ENCODE results near the gene DLGAP3. TPM values are rescaled to one million over a fixed set of nuclear protein-coding genes. Genes with fewer than 3 reads are reported as not detected.

The DLGAP3 gene
- total and polyA plus RNA-seq, 2 of the 13 experiments (the other 11 are each of a cell fraction or from before 2014, with no cell fraction given), result 0.03 to 0.04 TPM

DNA sequence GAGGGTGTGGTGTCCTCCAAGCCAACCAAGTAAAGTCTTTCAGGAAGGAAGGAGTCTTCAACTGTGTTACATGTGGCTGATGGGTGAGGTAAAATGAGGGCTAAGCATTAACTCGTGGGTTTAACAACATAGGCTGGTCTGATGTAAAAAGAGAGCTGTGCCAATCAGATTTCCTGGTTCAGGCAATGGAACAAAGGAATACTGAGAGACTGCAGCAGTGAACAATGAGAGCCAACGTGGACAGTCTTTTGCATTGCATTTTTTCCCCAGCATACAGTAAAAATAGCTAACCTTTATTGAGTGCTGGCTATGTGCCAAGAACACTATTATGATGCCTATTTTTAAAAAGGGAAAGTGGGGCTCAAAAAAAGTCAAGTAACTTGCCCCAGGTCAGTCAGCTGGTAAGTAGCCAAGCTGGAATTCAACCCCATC is 31.1 kb downstream of the DLGAP3 start:
- H3K4me1 ChIP-seq (ENCODE audit: insufficient read depth, low read length), result no peaks in the 10 kb centered on the region
- H2AFZ ChIP-seq (ENCODE audit: low read length), result no peak overlapping the region
- ATAC-seq (no peak), DNase-seq (ENCODE audit: low spot score) (no peak), FAIRE-seq (no peak)
- in situ Hi-C loops (cut with HindIII; ENCODE audit: extremely low pct_ligation_motif_present, low pct_unique_long_range_greater_than_20kb), result no loop called here
- ChIA-PET CTCF (ENCODE audit: low intra/inter-chr PET ratio, low total read pairs) (no interaction called here), POLR2A (no interaction called here)
- H3K27me3 ChIP-seq (ENCODE audit: control insufficient read depth in 1 of 2, insufficient read depth in 2 of 2, low read length in 2 of 2), result peaks cover 4 to 42% of the 10 kb centered on the region in 2 experiments; a peak in 4 of 5 replicates
- H3K36me3 ChIP-seq (replicated peaks in 1 of 2; ENCODE audit: control insufficient read depth in 1 of 2, insufficient read depth in 2 of 2, low read length in 2 of 2), result no peaks in the 10 kb centered on the region
- peaks cover 1% of the 10 kb centered on the region; the same call in 1 of the 2 replicates for H3K9me3 ChIP-seq (ENCODE audit: low read length)
- no peak overlapping the region for H3K4me3 ChIP-seq (replicated peaks in 1 of 3; ENCODE audit: insufficient read depth in 1 of 3, low read depth in 2 of 3, low read length in 3 of 3)
- no peak overlapping the region for H3K27ac ChIP-seq (ENCODE audit: extremely low read length, insufficient read depth, low read length)
- no TSS peak for BruUV-seq (replicated peaks)
- no peak for TF ChIP-seq SRF (IDR thresholded peaks at IDR 0.05; ENCODE audit: low read depth, low read length)
- no peak for TF ChIP-seq ZNF780A (CRISPR knock-in tag; IDR thresholded peaks at IDR 0.05)
- no peak for TF ChIP-seq RBAK (CRISPR knock-in tag; IDR thresholded peaks at IDR 0.05)
- no peaks in the 10 kb centered on the region for H4K20me1 ChIP-seq (ENCODE audit: insufficient read depth, low read length)
- no peaks in the 10 kb centered on the region for H3K79me2 ChIP-seq (ENCODE audit: insufficient read depth, low read length)
- 3% methylated on average over 2 of the region's 2 CpGs for WGBS (ENCODE audit: low lambda C conversion rate)
- intact Hi-C loops (cut with micrococcal nuclease; ENCODE audit: unreplicated experiment), result no loop called here
- no peak overlapping the region for H3K4me2 ChIP-seq (ENCODE audit: low read depth, low read length)
- H3K9ac ChIP-seq (ENCODE audit: insufficient read depth, low read depth, low read length), result no peak overlapping the region

DNA sequence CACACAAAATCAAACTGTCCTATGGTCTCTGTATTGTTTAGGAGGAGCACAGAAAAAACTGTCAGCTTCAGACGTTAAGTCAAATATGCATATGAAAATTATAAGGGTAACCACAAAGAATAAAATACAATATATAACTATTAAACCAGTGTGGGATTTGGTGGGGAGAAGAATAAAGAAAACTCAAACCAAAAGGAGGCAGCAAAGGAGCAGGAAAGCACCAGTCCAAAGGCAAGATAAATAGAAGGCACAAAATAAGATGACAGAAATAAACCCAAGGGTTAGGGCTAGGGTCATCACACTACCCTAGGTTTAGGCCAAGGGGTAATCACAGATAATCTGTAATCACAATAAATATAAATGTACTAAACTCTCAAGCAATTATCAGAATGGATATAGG is 32.8 kb downstream of the DLGAP3 start:
- POLR2A ChIA-PET, result interaction anchor here (0.6 kb wide), 1 partner anchor 83 kb away, joined by 3 read pairs; no protein-coding TSS in a partner anchor
- Histone ChIP-seq H3K4me3 (replicated peaks in 1 of 3; ENCODE audit: insufficient read depth in 1 of 3, low read depth in 2 of 3, low read length in 3 of 3) (no peak overlapping the region), H3K27me3 (ENCODE audit: control insufficient read depth in 1 of 2, insufficient read depth in 2 of 2, low read length in 2 of 2) (peaks cover 2 to 24% of the 10 kb centered on the region in 2 experiments; a peak in 4 of 5 replicates), H3K9ac (ENCODE audit: insufficient read depth, low read depth, low read length) (no peak overlapping the region), H3K27ac (ENCODE audit: extremely low read length, insufficient read depth, low read length) (no peak overlapping the region), H3K4me1 (ENCODE audit: insufficient read depth, low read length) (peaks cover under 1% of the 10 kb centered on the region; the same call in 1 of the 2 replicates), H3K4me2 (ENCODE audit: low read depth, low read length) (no peak overlapping the region), H3K36me3 (replicated peaks in 1 of 2; ENCODE audit: control insufficient read depth in 1 of 2, insufficient read depth in 2 of 2, low read length in 2 of 2) (no peaks in the 10 kb centered on the region), H3K79me2 (ENCODE audit: insufficient read depth, low read length) (no peaks in the 10 kb centered on the region), H4K20me1 (ENCODE audit: insufficient read depth, low read length) (no peaks in the 10 kb centered on the region), H3K9me3 (ENCODE audit: low read length) (peaks cover 15% of the 10 kb centered on the region), H2AFZ (ENCODE audit: low read length) (no peak overlapping the region)
- ATAC-seq, result no peak
- no peak for DNase-seq (ENCODE audit: low spot score)
- FAIRE-seq, result no peak
- TF ChIP-seq TRIM24 (CRISPR knock-in tag; IDR thresholded peaks at IDR 0.05), result no peak
- TF ChIP-seq NFE2L2 (IDR thresholded peaks at IDR 0.05; ENCODE audit: low read length), result no peak
- peak; percentile 31; the same call in 1 of the 2 replicates for TF ChIP-seq STAG1 (CRISPR knock-in tag; IDR thresholded peaks at IDR 0.05)
- TF ChIP-seq, protein P1, sequence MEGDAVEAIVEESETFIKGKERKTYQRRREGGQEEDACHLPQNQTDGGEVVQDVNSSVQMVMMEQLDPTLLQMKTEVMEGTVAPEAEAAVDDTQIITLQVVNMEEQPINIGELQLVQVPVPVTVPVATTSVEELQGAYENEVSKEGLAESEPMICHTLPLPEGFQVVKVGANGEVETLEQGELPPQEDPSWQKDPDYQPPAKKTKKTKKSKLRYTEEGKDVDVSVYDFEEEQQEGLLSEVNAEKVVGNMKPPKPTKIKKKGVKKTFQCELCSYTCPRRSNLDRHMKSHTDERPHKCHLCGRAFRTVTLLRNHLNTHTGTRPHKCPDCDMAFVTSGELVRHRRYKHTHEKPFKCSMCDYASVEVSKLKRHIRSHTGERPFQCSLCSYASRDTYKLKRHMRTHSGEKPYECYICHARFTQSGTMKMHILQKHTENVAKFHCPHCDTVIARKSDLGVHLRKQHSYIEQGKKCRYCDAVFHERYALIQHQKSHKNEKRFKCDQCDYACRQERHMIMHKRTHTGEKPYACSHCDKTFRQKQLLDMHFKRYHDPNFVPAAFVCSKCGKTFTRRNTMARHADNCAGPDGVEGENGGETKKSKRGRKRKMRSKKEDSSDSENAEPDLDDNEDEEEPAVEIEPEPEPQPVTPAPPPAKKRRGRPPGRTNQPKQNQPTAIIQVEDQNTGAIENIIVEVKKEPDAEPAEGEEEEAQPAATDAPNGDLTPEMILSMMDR (CRISPR knock-in tag; IDR thresholded peaks at IDR 0.05), result 0 out of 2 replicates have a peak, but pooled peaks have one; percentile 22
- CTCF ChIA-PET (ENCODE audit: low intra/inter-chr PET ratio, low total read pairs), result no interaction called here
- no TSS peak for BruUV-seq (replicated peaks)
- in situ Hi-C loops (cut with HindIII; ENCODE audit: extremely low pct_ligation_motif_present, low pct_unique_long_range_greater_than_20kb) (no loop called here), intact Hi-C loops (cut with micrococcal nuclease; ENCODE audit: unreplicated experiment) (no loop called here)
- 4% methylated on average over 1 of the region's 1 CpG for WGBS (ENCODE audit: low lambda C conversion rate)

All from HepG2 (cell line).